ENCODE results near the gene CRCP.
A peak's percentile ranks its signal among the peaks of the same experiment; 100 is the strongest.
"Not testable (repeated sequence)": the region's sequence is repeated elsewhere in the genome, so short reads cannot be mapped to it uniquely, and the experiment has no call there.

The CRCP gene

GRCh38 chr7:66095010-66095409, 19.6 kb upstream of the CRCP start:
- Mint-ChIP-seq H3K9me3 (no peaks in the 10 kb centered on the region), H3K4me1 (peaks cover 9% of the 10 kb centered on the region), H3K27ac (no peak overlapping the region), H3K36me3 (no peaks in the 10 kb centered on the region), H3K4me3 (no peak overlapping the region), H3K27me3 (no peaks in the 10 kb centered on the region)
- no peak for DNase-seq
- CTCF ChIA-PET = no interaction called here

DNA sequence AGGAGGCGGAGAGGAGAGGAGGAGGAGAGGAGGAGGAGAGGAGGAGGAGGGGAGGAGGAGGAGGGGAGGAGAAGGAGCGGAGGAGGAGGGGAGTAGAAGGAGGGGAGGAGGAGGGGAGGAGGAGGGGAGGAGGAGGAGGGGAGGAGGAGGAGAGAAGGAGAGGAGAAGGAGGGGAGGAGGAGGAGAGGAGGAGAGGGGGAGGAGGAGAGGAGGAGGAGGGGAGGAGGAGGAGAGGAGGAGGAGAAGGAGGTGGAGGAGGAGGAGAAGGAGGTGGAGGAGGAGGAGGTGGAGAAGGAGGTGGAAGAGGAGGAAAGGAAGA, 15.5 kb upstream of the CRCP start:
- no peak overlapping the region for H3K27ac Mint-ChIP-seq
- no peak overlapping the region for H3K4me3 Mint-ChIP-seq
- DNase-seq = no peak
- no peaks in the 10 kb centered on the region for H3K27me3 Mint-ChIP-seq
- no peaks in the 10 kb centered on the region for H3K9me3 Mint-ChIP-seq
- CTCF ChIA-PET = no interaction called here
- H3K4me1 Mint-ChIP-seq = peaks cover 14% of the 10 kb centered on the region
- H3K36me3 Mint-ChIP-seq = no peaks in the 10 kb centered on the region

DNA sequence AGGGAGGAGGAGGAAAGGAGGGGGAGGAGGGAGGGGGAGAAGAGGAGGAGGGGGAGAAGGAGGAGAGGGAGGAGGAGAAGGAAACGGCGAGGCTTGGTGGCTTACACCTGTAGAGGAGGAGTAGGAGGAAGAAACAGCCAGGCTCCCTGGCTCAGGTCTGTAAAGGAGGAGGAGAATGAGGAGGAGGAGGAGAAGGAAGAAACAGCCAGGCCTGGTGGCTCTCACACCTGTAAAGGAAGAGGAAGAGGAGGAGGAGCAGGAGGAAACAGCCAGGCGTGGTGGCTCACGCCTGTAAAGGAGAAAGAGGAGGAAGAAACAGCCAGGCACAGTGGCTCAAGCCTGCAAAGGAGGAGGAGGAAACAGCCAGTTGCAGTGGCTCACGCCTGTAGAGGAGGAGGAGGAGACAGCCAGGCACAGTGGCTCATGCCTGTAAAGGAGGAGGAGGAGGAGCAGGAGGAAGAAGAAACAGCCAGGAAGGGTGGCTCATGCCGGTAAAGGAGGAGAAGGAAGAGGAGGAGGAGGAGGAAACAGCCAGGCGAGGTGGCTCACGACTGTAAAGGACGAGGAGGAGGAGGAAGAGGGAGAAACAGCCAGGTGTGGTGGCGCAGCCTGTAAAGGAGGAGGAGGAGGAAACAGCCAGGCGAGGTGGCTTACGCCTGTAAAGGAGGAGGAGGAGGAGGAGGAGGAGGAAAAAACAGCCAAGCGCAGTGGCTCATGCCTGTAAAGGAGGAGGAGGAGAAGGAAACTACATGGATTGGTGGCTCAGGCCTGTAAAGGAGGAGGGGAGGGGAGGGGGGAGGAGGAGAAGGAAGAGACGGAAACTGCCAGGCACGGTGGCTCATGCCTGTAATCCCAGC, 14.9 kb upstream of the CRCP start:
- Mint-ChIP-seq H3K4me3 (peak overlapping the region; percentile 71), H3K27ac (peak overlapping the region; percentile 80), H3K27me3 (no peaks in the 10 kb centered on the region), H3K9me3 (no peaks in the 10 kb centered on the region), H3K4me1 (peaks cover 14% of the 10 kb centered on the region), H3K36me3 (no peaks in the 10 kb centered on the region)
- CTCF ChIA-PET = no interaction called here
- DNase-seq = peak; percentile 59

- no peak for DNase-seq
- peaks cover 14% of the 10 kb centered on the region for H3K4me1 Mint-ChIP-seq
- H3K36me3 Mint-ChIP-seq = no peaks in the 10 kb centered on the region
- H3K27me3 Mint-ChIP-seq = no peaks in the 10 kb centered on the region
- peak overlapping the region; percentile 80 for H3K27ac Mint-ChIP-seq
- peak overlapping the region; percentile 71 for H3K4me3 Mint-ChIP-seq
- CTCF ChIA-PET = interaction anchor here (0.5 kb wide), 1 partner anchor 14 kb away, joined by 3 read pairs; the partner anchor contains the start of gene CRCP
- no peaks in the 10 kb centered on the region for H3K9me3 Mint-ChIP-seq
Observed at GRCh38 chr7:66100408-66101050, 14.1 kb upstream of the CRCP start.

GRCh38 chr7:66102168-66102567, 12.5 kb upstream of the CRCP start:
- H3K9me3 Mint-ChIP-seq, DNase-seq, H3K4me3 Mint-ChIP-seq, H3K36me3 Mint-ChIP-seq, H3K27ac Mint-ChIP-seq, CTCF ChIA-PET, H3K27me3 Mint-ChIP-seq: not testable (repeated sequence)
- peaks cover 14% of the 10 kb centered on the region for H3K4me1 Mint-ChIP-seq

DNA sequence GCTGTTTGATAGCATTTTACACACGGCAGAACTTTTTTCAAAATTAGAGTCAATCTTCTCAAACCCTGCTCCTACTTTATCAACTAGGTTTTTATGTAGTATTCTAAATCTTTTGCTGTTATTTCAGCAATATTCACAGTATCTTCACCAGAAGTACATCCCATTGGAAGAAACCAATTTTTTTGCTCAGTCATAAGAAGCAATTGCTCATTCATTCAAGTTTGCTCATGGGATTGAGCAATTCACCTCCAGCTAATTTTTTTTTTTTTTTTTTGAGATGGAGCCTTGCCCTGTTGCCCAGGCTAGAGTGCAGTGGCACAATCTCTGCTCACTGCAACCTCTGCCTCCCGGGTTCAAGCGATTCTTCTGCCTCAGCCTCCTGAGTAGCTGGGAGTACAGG, 10.7 kb upstream of the CRCP start:
- DNase-seq, H3K27ac Mint-ChIP-seq, H3K9me3 Mint-ChIP-seq, H3K4me3 Mint-ChIP-seq, H3K36me3 Mint-ChIP-seq, H3K27me3 Mint-ChIP-seq, CTCF ChIA-PET: not testable (repeated sequence)
- H3K4me1 Mint-ChIP-seq = peaks cover 11% of the 10 kb centered on the region

DNA sequence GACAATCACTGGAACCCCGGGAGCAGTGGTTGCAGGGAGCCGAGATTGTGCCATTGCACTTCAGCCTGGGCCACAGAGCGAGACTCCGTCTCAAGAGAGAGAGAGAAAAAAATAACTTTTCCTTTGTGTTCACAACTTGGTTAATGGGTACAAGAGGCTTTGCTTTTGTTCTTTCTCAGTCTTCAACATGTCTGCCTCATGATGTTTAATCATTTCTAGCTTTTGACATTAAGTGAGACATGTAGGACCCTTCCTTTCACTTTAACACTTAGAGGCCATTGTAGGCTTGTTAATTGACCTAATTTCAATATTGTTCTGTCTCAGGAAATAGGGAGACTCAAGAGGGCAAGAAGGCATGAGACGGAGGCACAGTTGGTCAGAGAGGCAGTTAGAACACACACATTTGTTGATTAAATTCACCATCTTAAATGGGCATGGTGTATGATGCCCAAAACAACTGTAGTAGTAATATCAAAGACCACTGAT, 9.3 kb upstream of the CRCP start:
- no peak for DNase-seq
- no peak overlapping the region for H3K27ac Mint-ChIP-seq
- CTCF ChIA-PET = no interaction called here
- H3K9me3 Mint-ChIP-seq = no peaks in the 10 kb centered on the region
- H3K4me3 Mint-ChIP-seq = no peak overlapping the region
- no peaks in the 10 kb centered on the region for H3K27me3 Mint-ChIP-seq
- H3K4me1 Mint-ChIP-seq = peaks cover 2% of the 10 kb centered on the region
- no peaks in the 10 kb centered on the region for H3K36me3 Mint-ChIP-seq

DNA sequence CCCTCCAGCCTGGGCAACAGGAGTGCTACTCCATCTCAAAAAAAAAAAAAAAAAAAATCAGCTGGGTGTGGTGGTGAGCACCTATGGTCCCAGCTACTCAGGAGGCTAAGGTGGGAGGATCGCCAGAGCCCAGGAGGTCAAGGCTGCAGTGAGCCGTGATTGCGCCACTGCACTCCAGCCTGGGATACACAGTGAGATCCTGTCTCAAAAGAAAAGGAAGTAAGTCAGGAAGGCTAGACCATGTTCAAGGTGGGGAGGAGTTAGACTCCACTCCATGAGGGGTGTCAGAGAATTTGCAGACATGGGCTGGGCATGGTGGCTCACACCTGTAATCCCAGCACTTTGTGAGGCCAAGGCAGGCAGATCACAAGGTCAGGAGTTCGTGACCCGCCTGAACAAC, 6.2 kb upstream of the CRCP start:
- CTCF ChIA-PET = not testable (repeated sequence)

GRCh38 chr7:66110856-66111255, 3.8 kb upstream of the CRCP start:
- CTCF ChIA-PET = no interaction called here
- Mint-ChIP-seq H3K27me3 (peaks cover 3% of the 10 kb centered on the region), H3K4me1 (peaks cover 15% of the 10 kb centered on the region), H3K27ac (no peak overlapping the region), H3K4me3 (no peak overlapping the region), H3K9me3 (no peaks in the 10 kb centered on the region), H3K36me3 (peaks cover 8% of the 10 kb centered on the region)
- no peak for DNase-seq

More for the DNA sequence above, 6.2 kb upstream of the CRCP start:
- not testable (repeated sequence) for DNase-seq, H3K4me1 Mint-ChIP-seq, H3K27me3 Mint-ChIP-seq, H3K4me3 Mint-ChIP-seq, H3K36me3 Mint-ChIP-seq, H3K27ac Mint-ChIP-seq, H3K9me3 Mint-ChIP-seq

GRCh38 chr7:66116680-66117420, 2.2 kb downstream of the CRCP start:
- not testable (repeated sequence) for H3K27ac Mint-ChIP-seq, DNase-seq, H3K27me3 Mint-ChIP-seq, H3K9me3 Mint-ChIP-seq
- CTCF ChIA-PET = interaction anchor here (3.0 kb wide), 1 partner anchor 8 kb away, joined by 8 read pairs; no protein-coding TSS in a partner anchor
- Mint-ChIP-seq H3K36me3 (peaks cover 23% of the 10 kb centered on the region), H3K4me3 (peak overlapping the region; percentile 65), H3K4me1 (peaks cover 40% of the 10 kb centered on the region)

GRCh38 chr7:66118603-66119002, 4.0 kb downstream of the CRCP start:
- no peak for DNase-seq
- H3K27me3 Mint-ChIP-seq = peaks cover 3% of the 10 kb centered on the region
- peaks cover 42% of the 10 kb centered on the region for H3K4me1 Mint-ChIP-seq
- no peaks in the 10 kb centered on the region for H3K9me3 Mint-ChIP-seq
- H3K36me3 Mint-ChIP-seq = peaks cover 23% of the 10 kb centered on the region
- no peak overlapping the region for H3K4me3 Mint-ChIP-seq
- CTCF ChIA-PET = interaction anchor here (1.2 kb wide), 1 partner anchor 86 kb away, joined by 3 read pairs; the partner anchor contains the start of gene TPST1
- H3K27ac Mint-ChIP-seq = no peak overlapping the region

DNA sequence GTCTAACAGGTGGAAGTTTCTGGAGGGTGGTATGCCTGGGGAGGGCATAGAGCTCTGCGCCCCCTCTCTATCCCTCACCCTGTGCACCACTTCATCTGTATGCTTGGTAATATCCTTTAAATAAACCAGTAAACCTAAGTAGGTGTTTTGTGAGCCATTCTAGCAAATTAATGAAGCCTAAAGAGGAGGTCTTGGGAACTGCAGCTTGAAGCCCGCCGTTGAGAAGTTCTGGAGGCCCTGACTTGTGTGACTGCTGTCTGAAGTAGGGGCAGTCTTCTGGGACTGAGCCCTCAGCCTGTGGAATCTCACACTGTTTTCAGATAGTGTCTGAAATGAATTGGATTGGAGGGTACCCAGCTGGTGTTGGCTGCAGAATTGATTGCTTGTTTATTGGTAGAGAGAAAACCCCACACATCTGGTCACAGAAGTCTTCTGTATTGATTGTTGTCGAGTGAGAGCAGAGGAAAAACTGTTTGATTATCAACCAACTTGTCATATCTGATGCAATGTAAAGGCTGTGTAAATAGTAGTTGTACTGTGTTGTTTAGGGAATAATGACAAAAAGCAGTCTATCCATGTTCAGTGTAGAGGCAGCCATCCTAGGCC, 4.7 kb downstream of the CRCP start:
- peaks cover 23% of the 10 kb centered on the region for H3K36me3 Mint-ChIP-seq
- no peak for DNase-seq
- H3K27ac Mint-ChIP-seq = no peak overlapping the region
- no peaks in the 10 kb centered on the region for H3K9me3 Mint-ChIP-seq
- peaks cover 40% of the 10 kb centered on the region for H3K4me1 Mint-ChIP-seq
- peaks cover 3% of the 10 kb centered on the region for H3K27me3 Mint-ChIP-seq
- no peak overlapping the region for H3K4me3 Mint-ChIP-seq
- CTCF ChIA-PET = interaction anchor here (1.2 kb wide), 1 partner anchor 85 kb away, joined by 3 read pairs; the partner anchor contains the start of gene TPST1

DNA sequence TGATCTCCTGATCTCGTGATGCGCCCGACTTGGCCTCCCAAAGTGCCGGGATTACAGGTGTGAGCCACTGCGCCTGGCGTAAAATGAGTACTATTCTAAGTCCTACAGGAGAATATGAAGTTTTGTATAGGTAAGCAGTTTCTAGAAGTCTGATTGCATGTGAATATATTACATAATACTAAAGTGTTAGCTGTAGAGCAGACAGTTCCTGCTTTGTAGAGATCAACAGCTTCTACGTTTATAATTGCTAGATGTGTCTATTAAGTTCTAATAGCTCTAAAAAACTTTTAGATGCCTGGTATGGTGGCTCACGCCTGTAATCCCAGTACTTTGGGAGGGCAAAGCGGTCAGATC, 8.5 kb downstream of the CRCP start:
- Mint-ChIP-seq H3K27me3 (no peaks in the 10 kb centered on the region), H3K9me3 (no peaks in the 10 kb centered on the region), H3K27ac (no peak overlapping the region), H3K36me3 (peaks cover 12% of the 10 kb centered on the region), H3K4me3 (no peak overlapping the region), H3K4me1 (peaks cover 34% of the 10 kb centered on the region)
- CTCF ChIA-PET = no interaction called here
- no peak for DNase-seq

DNA sequence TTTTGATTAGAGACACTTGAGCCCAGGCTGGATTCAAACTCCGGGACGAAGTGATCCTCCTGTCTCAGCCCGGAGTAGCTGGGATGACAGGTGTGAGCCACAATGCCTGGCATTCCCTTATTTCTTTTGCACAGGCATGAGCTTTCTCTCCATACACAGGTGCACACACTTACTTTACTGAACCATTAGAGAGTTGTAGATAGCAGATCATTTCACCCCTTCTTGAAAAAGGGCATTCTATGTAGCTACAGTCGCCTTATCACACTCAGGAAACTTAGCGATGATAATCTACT, 9.9 kb downstream of the CRCP start:
- H3K27ac Mint-ChIP-seq, H3K4me3 Mint-ChIP-seq, H3K36me3 Mint-ChIP-seq, H3K9me3 Mint-ChIP-seq, H3K27me3 Mint-ChIP-seq, DNase-seq: not testable (repeated sequence)
- H3K4me1 Mint-ChIP-seq = peaks cover 36% of the 10 kb centered on the region
- CTCF ChIA-PET = interaction anchor here (1.5 kb wide), 1 partner anchor 9 kb away, joined by 8 read pairs; the partner anchor contains the start of gene CRCP

Data from activated naive CD4-positive, alpha-beta T cell treated with anti-CD3 and anti-CD28 coated beads, Interleukin-2, amount 10 ng/mL, durations not matched to agents 7 days and 5 days (primary cell).